H1 (cell line): ENCODE results near the gene SCNN1G. TPM values are rescaled to one million over a fixed set of nuclear protein-coding genes. Genes with fewer than 3 reads are reported as not detected.

Source experiments
- CTCF ChIA-PET: fragments of 300-600 bp; sonication (Branson Sonifier 250); formaldehyde crosslinking; loops from one replicate; lab custom pipeline; 2021; ENCODE audit not compliant: partially characterized antibody; lab: Charles Lee
- POLR2A ChIA-PET: fragments of 300-600 bp; sonication (Branson Sonifier 250); formaldehyde crosslinking; loops from one replicate; lab custom pipeline; 2021; ENCODE audit warnings: inconsistent platforms; ENCODE audit not compliant: partially characterized antibody; lab: Charles Lee
- DNase-seq, 2 experiments: peaks; one replicate each; pipeline versions ENCODE4 v3.0.0 to v3.0.0-alpha.2; 2010 to 2022; ENCODE audit warnings: low spot score in 2 of 2, low read depth in 1 of 2, mixed read lengths in 1 of 2
- FAIRE-seq: peaks from 2 replicates; lab custom pipeline; 2011; peaks lifted over from hg19 to GRCh38; lab: Jason Lieb, UNC
- H2AFZ ChIP-seq: 2 replicates; pipeline ENCODE4 v1.8.1; 2012; ENCODE audit warnings: low read length, inconsistent platforms
- H2AK5ac ChIP-seq: 2 replicates; pipeline ENCODE4 v1.6.1; 2013; ENCODE audit warnings: low read depth, low read length
- H2BK120ac ChIP-seq: replicated peaks from 2 replicates; pipeline ENCODE3; 2013; ENCODE audit warnings: low read depth, low read length, inconsistent platforms
- H2BK12ac ChIP-seq: 2 replicates; pipeline ENCODE4 v1.6.1; 2013; ENCODE audit warnings: low read depth, low read length
- H2BK15ac ChIP-seq: 2 replicates; pipeline ENCODE4 v1.6.1; 2013; ENCODE audit warnings: low read length
- H2BK20ac ChIP-seq: 2 replicates; pipeline ENCODE4 v1.6.1; 2013; ENCODE audit warnings: low read length
- H2BK5ac ChIP-seq: 2 replicates; pipeline ENCODE4 v1.6.1; 2013; ENCODE audit warnings: low read depth, low read length
- H3K14ac ChIP-seq: 2 replicates; pipeline ENCODE4 v1.6.1; 2013; ENCODE audit warnings: inconsistent platforms; ENCODE audit not compliant: insufficient read length
- H3K18ac ChIP-seq: 2 replicates; pipeline ENCODE4 v1.6.1; 2013; ENCODE audit warnings: low read length; ENCODE audit errors: extremely low read depth
- H3K23ac ChIP-seq: 2 replicates; pipeline ENCODE4 v1.6.1; 2013; ENCODE audit warnings: inconsistent platforms; ENCODE audit not compliant: insufficient read length
- H3K23me2 ChIP-seq: 2 replicates; pipeline ENCODE4 v1.6.1; 2013; ENCODE audit warnings: low read depth, low read length
- H3K27ac ChIP-seq: 2 replicates; pipeline ENCODE4 v1.6.1; 2011; ENCODE audit warnings: low read depth, low read length, inconsistent platforms
- H3K27me3 ChIP-seq, 4 experiments: replicated peaks in 1 of 4; 1 replicate in 1 of 4; 2 replicates in 3 of 4; pipeline versions ENCODE4 v1.6.1 to v1.8.1; 2011 to 2013; ENCODE audit warnings: low read length in 3 of 4, mild to moderate bottlenecking in 3 of 4, inconsistent platforms in 2 of 4, mixed read lengths in 2 of 4, moderate library complexity in 1 of 4; ENCODE audit not compliant: control insufficient read depth in 3 of 4, insufficient read depth in 3 of 4; ENCODE audit errors: extremely low read depth in 1 of 4
- H3K36me3 ChIP-seq, 4 experiments: 2 replicates each; pipeline versions ENCODE4 v1.6.1 to v1.8.1; 2011 to 2013; ENCODE audit warnings: mild to moderate bottlenecking in 4 of 4, low read length in 3 of 4, moderate library complexity in 2 of 4, control low read depth in 1 of 4, inconsistent platforms in 1 of 4; ENCODE audit not compliant: insufficient read depth in 4 of 4, control insufficient read depth in 2 of 4
- H3K4ac ChIP-seq: replicated peaks from 2 replicates; pipeline ENCODE3; 2013; ENCODE audit warnings: low read length, low read depth, mixed read lengths, inconsistent platforms; ENCODE audit not compliant: insufficient read length
- H3K4me1 ChIP-seq, 4 experiments: replicated peaks in 1 of 4; 1 replicate in 1 of 4; 2 replicates in 3 of 4; pipeline versions ENCODE4 v1.6.1 to v1.8.1; 2011 to 2013; ENCODE audit warnings: low read length in 3 of 4, inconsistent platforms in 2 of 4, mixed read lengths in 1 of 4; ENCODE audit not compliant: insufficient read depth in 4 of 4, control insufficient read depth in 3 of 4
- H3K4me2 ChIP-seq, 2 experiments: 2 replicates each; pipeline versions ENCODE4 v1.6.1 to v1.8.1; 2011 to 2013; ENCODE audit warnings: low read depth in 2 of 2, low read length in 2 of 2, control low read depth in 1 of 2, inconsistent platforms in 1 of 2, mild to moderate bottlenecking in 1 of 2; ENCODE audit not compliant: insufficient read depth in 1 of 2
- H3K4me3 ChIP-seq, 4 experiments: fragments of 200-600, 300-600 bp in 1 of 4; sonication (generic), shearing (Covaris generic), sonication (Bioruptor Twin) in 1 of 4; 2 replicates each; pipeline versions ENCODE4 v1.5.1 to v1.8.1; 2011 to 2016; ENCODE audit warnings: low read length in 4 of 4, low read depth in 3 of 4, control low read depth in 2 of 4, inconsistent platforms in 2 of 4, mild to moderate bottlenecking in 2 of 4, mixed read lengths in 1 of 4, moderate library complexity in 1 of 4; ENCODE audit not compliant: insufficient read depth in 2 of 4; ENCODE audit errors: extremely low read depth in 1 of 4
- H3K56ac ChIP-seq: replicated peaks from 2 replicates; pipeline ENCODE3; 2013; ENCODE audit warnings: low read depth, mild to moderate bottlenecking, mixed read lengths, low read length, inconsistent platforms; ENCODE audit not compliant: insufficient read length
- H3K79me1 ChIP-seq: 2 replicates; pipeline ENCODE4 v1.6.1; 2013; ENCODE audit warnings: low read depth, low read length, control low read depth
- H3K79me2 ChIP-seq, 2 experiments: 2 replicates each; pipeline versions ENCODE4 v1.6.1 to v1.8.1; 2012 to 2013; ENCODE audit warnings: low read length in 2 of 2, mild to moderate bottlenecking in 2 of 2, inconsistent platforms in 1 of 2; ENCODE audit not compliant: insufficient read depth in 2 of 2, control insufficient read depth in 1 of 2
- H3K9ac ChIP-seq, 4 experiments: replicated peaks in 1 of 4; 1 replicate in 1 of 4; 2 replicates in 3 of 4; pipeline versions ENCODE4 v1.6.1 to v1.8.1; 2011 to 2013; ENCODE audit warnings: low read depth in 3 of 4, low read length in 3 of 4, control low read depth in 2 of 4, mild to moderate bottlenecking in 2 of 4, moderate library complexity in 2 of 4, inconsistent platforms in 1 of 4; ENCODE audit errors: extremely low read depth in 1 of 4
- H3K9me3 ChIP-seq, 2 experiments: 2 replicates each; pipeline versions ENCODE4 v1.6.1 to v1.8.1; 2012 to 2013; ENCODE audit warnings: mild to moderate bottlenecking in 2 of 2, moderate library complexity in 2 of 2, control low read depth in 1 of 2, inconsistent platforms in 1 of 2, low read depth in 1 of 2, low read length in 1 of 2, mixed read lengths in 1 of 2; ENCODE audit not compliant: insufficient read depth in 2 of 2
- H4K20me1 ChIP-seq, 2 experiments: replicated peaks in 1 of 2; 2 replicates each; pipeline versions ENCODE3 to v1.8.1; 2011 to 2013; ENCODE audit warnings: inconsistent platforms in 2 of 2, low read length in 2 of 2, mild to moderate bottlenecking in 1 of 2; ENCODE audit not compliant: insufficient read depth in 2 of 2, control insufficient read depth in 1 of 2
- H4K5ac ChIP-seq: 2 replicates; pipeline ENCODE4 v1.6.1; 2013; ENCODE audit warnings: low read length, low read depth, mixed read lengths, inconsistent platforms; ENCODE audit not compliant: insufficient read length
- H4K8ac ChIP-seq: 2 replicates; pipeline ENCODE4 v1.8.0; 2013; ENCODE audit warnings: mild to moderate bottlenecking, moderate library complexity, low read length, inconsistent platforms; ENCODE audit not compliant: insufficient read depth; ENCODE audit errors: extremely low read depth
- H4K91ac ChIP-seq: replicated peaks from 2 replicates; pipeline ENCODE3; 2013; ENCODE audit warnings: low read length, mixed read lengths, inconsistent platforms; ENCODE audit not compliant: insufficient read length
- BCL11A ChIP-seq, 2 experiments: IDR thresholded peaks; one replicate each; pipeline ENCODE4 v1.6.1; 2011; ENCODE audit warnings: low read depth in 2 of 2, low read length in 2 of 2, mild to moderate bottlenecking in 2 of 2
- CBX5 ChIP-seq: fragments of 300-800, 300-1000 bp; sonication (generic); IDR thresholded peaks from 2 replicates; pipeline ENCODE4 v1.7.1; 2016; ENCODE audit warnings: antibody characterized with exemption, low read length, low read depth
- CEBPB ChIP-seq: IDR thresholded peaks from 2 replicates; pipeline ENCODE4 v1.6.1; 2012; ENCODE audit warnings: low read depth, low read length
- CHD2 ChIP-seq: IDR thresholded peaks from 2 replicates; pipeline ENCODE4 v1.6.1; 2012; ENCODE audit warnings: low read length, improper control_type of control experiment
- CTBP2 ChIP-seq: IDR thresholded peaks from 2 replicates; pipeline ENCODE4 v1.7.0; 2011; ENCODE audit warnings: borderline replicate concordance, mild to moderate bottlenecking, moderate library complexity, mixed read lengths, low read length; ENCODE audit not compliant: insufficient read depth, insufficient read length
- KDM4A ChIP-seq: IDR thresholded peaks from one replicate; pipeline ENCODE4 v1.7.1; 2012; ENCODE audit warnings: low read depth, mild to moderate bottlenecking, moderate library complexity, low read length, inconsistent platforms; ENCODE audit not compliant: severe bottlenecking
- RAD21 ChIP-seq, 2 experiments: IDR thresholded peaks in 1 of 2; conservative IDR thresholded peaks in 1 of 2; 2 replicates each; pipeline ENCODE4 v1.6.1; 2011; ENCODE audit warnings: low read depth in 2 of 2, low read length in 2 of 2, improper control_type of control experiment in 1 of 2, inconsistent platforms in 1 of 2, mild to moderate bottlenecking in 1 of 2, moderate library complexity in 1 of 2
- SIN3A ChIP-seq, 2 experiments: IDR thresholded peaks in 1 of 2; conservative IDR thresholded peaks in 1 of 2; 2 replicates each; pipeline ENCODE4 v1.6.1; 2011 to 2012; ENCODE audit warnings: low read length in 2 of 2, improper control_type of control experiment in 1 of 2, low read depth in 1 of 2, mild to moderate bottlenecking in 1 of 2
- SIRT6 ChIP-seq: IDR thresholded peaks from one replicate; pipeline ENCODE4 v1.7.1; 2012; ENCODE audit warnings: low read length, inconsistent platforms
- SRF ChIP-seq: IDR thresholded peaks from 2 replicates; pipeline ENCODE4 v1.6.1; 2011; ENCODE audit warnings: mild to moderate bottlenecking, low read depth, low read length, moderate library complexity
- TAF1 ChIP-seq: IDR thresholded peaks from 2 replicates; pipeline ENCODE4 v1.6.1; 2011; ENCODE audit warnings: mild to moderate bottlenecking, low read depth, low read length
- TEAD4 ChIP-seq: IDR thresholded peaks from 2 replicates; pipeline ENCODE4 v1.6.1; 2012; ENCODE audit warnings: low read depth, low read length, inconsistent platforms, mixed read lengths
- USF2 ChIP-seq: IDR thresholded peaks from 2 replicates; pipeline ENCODE4 v1.6.1; 2011; ENCODE audit warnings: low read length, improper control_type of control experiment
- WGBS, 2 experiments: shearing (Covaris generic) in 1 of 2; methylation state at CpG; one replicate each; pipeline versions ENCODE4 v1.1.6 to v1.1.7; 2013 to 2015; ENCODE audit warnings: low lambda C conversion rate in 2 of 2, mixed read lengths in 2 of 2, inconsistent platforms in 1 of 2, low coverage in 1 of 2, missing lambda C conversion rate in 1 of 2; ENCODE audit not compliant: insufficient replicate concordance in 2 of 2, insufficient coverage in 1 of 2, insufficient read length in 1 of 2; ENCODE audit errors: extremely low coverage in 1 of 2, missing lambda C conversion rate in 1 of 2; 5-methylcytosine and 5-hydroxymethylcytosine counted together
- polyA plus RNA-seq, 7 experiments: library from polyadenylated mRNA; depleted of rRNA in 3 of 7; stranded (reverse) in 5 of 7; unstranded in 2 of 7; fragments of >200 nt in 5 of 7; fragments of 200-250 nt in 2 of 7; gene quantifications; 1 replicate in 5 of 7; 2 replicates in 1 of 7; 4 replicates in 1 of 7; pipeline versions ENCODE4 v1.2.1 to v1.2.3, GENCODE V29; 2011 to 2013; ENCODE audit warnings: missing spikeins in 2 of 7, mixed read lengths in 2 of 7
- total RNA-seq: library from RNA; stranded (reverse); fragmentation: NEBNext Ultra II Directional; extraction: Animal tissue kit (Norgen Biotek cat#: 25700); gene quantifications from 2 replicates; pipeline ENCODE4 v1.2.1, GENCODE V29; 2021

SCNN1G gene
- total and polyA plus RNA-seq, 2 of the 8 experiments (the other 6 are each of a cell fraction or from before 2014, with no cell fraction given): 0.73 to 1.1 TPM

DNA sequence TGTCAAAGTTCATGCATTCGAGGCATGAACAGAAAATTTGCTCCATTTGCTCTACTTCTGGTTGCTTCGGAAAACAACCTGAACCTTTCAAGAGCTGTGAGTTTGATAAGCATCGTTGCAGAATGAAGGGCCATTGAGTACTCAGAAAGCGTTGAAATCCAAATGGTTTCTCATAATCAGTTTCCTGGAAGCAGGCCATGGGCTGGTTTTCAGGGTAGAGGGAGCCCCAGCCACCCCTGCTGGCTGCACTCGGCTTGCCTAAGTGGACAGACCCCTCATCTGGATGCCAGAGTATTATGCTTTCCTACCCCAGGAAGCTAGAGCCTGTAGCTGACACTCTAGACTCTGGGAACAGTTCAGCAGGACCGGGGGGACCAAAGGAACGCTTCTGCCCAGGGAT lies 24.4 kb downstream of the SCNN1G start:
- CTCF ChIA-PET: interaction anchor here (0.9 to 6.2 kb wide), 8 partner anchors 9 to 316 kb away, joined by 3 to 35 read pairs (median 6); no protein-coding TSS in a partner anchor
- TF ChIP-seq CEBPB: no peak
- no peak for TF ChIP-seq USF2
- TF ChIP-seq BCL11A (IDR thresholded peaks at IDR 0.05; ENCODE audit: low read depth in 2 of 2, low read length in 2 of 2): no peak
- TF ChIP-seq CTBP2: no peak
- no peak for TF ChIP-seq TAF1
- no peak for TF ChIP-seq SIN3A (conservative IDR thresholded peaks at IDR 0.05 in 1 of 2, IDR thresholded peaks at IDR 0.05 in 1 of 2; ENCODE audit: low read depth in 1 of 2, low read length in 2 of 2)
- no peak for TF ChIP-seq SIRT6
- no peak for TF ChIP-seq CHD2
- no peak for TF ChIP-seq RAD21 (IDR thresholded peaks at IDR 0.05 in 1 of 2, conservative IDR thresholded peaks at IDR 0.05 in 1 of 2; ENCODE audit: low read depth in 2 of 2, low read length in 2 of 2)
- no peak for TF ChIP-seq CBX5
- no peak for TF ChIP-seq SRF
- no peak for TF ChIP-seq TEAD4
- TF ChIP-seq KDM4A: no peak

More for the DNA sequence above, 24.4 kb downstream of the SCNN1G start:
- Histone ChIP-seq H3K79me2 (no peaks in the 10 kb centered on the region), H2BK120ac (no peak overlapping the region), H3K56ac (no peak overlapping the region), H3K23ac (no peak overlapping the region), H3K9ac (no peak overlapping the region), H3K27me3 (no peaks in the 10 kb centered on the region), H4K8ac (no peak overlapping the region), H2BK20ac (no peak overlapping the region), H2AK5ac (no peak overlapping the region), H3K4me2 (no peak overlapping the region), H3K36me3 (no peaks in the 10 kb centered on the region), H3K4me1 (peaks cover 3 to 23% (median 10%) of the 10 kb centered on the region in 4 experiments), H3K27ac (no peak overlapping the region), H2AFZ (no peak overlapping the region), H3K4ac (no peak overlapping the region), H2BK5ac (no peak overlapping the region), H4K20me1 (no peaks in the 10 kb centered on the region), H3K79me1 (no peaks in the 10 kb centered on the region), H3K14ac (no peak overlapping the region), H3K23me2 (no peaks in the 10 kb centered on the region; the same call in 1 of the 2 replicates), H2BK12ac (no peak overlapping the region), H3K9me3 (no peaks in the 10 kb centered on the region), H4K91ac (no peak overlapping the region), H2BK15ac (no peak overlapping the region), H3K18ac (no peak overlapping the region), H3K4me3 (no peak overlapping the region), H4K5ac (no peak overlapping the region)
- POLR2A ChIA-PET: interaction anchor here (1.0 to 1.3 kb wide), 2 partner anchors 10 to 23 kb away, joined by 3 to 4 read pairs; no protein-coding TSS in a partner anchor
- FAIRE-seq (no peak), DNase-seq (no peak)
- WGBS, 2 experiments: 88% methylated on average over 7 of the region's 7 CpGs; no CpG with 5 or more reads in 1 of the 2 experiments
